ENCODE results near the gene MESD.

DNA sequence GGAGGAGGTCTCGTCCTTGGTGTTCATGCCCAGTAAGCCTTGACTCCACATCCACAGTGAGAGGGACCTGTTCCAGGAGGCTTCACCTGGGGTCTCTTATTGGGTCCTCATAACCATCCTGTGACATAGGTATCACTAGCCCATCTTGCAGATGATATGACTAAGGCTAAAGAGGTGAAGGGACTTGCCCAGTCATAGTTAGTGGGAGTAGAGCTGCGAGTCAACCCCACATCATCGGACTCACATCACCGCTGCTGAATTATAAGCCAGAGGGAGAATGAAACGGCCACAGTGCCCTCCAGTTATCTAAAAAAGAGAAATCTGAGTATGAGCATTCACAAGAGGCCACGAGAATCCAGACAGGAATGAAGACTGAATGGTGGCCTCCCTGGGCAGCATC lies 66.0 kb downstream of the MESD start:
- TF ChIP-seq POLR2A (IDR thresholded peaks at IDR 0.05): no peak
- TF ChIP-seq, protein P1, sequence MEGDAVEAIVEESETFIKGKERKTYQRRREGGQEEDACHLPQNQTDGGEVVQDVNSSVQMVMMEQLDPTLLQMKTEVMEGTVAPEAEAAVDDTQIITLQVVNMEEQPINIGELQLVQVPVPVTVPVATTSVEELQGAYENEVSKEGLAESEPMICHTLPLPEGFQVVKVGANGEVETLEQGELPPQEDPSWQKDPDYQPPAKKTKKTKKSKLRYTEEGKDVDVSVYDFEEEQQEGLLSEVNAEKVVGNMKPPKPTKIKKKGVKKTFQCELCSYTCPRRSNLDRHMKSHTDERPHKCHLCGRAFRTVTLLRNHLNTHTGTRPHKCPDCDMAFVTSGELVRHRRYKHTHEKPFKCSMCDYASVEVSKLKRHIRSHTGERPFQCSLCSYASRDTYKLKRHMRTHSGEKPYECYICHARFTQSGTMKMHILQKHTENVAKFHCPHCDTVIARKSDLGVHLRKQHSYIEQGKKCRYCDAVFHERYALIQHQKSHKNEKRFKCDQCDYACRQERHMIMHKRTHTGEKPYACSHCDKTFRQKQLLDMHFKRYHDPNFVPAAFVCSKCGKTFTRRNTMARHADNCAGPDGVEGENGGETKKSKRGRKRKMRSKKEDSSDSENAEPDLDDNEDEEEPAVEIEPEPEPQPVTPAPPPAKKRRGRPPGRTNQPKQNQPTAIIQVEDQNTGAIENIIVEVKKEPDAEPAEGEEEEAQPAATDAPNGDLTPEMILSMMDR (IDR thresholded peaks at IDR 0.05): no peak

All from Peyer's patch (tissue), 4 donors.